H1 (cell line): ENCODE measurements around the gene VSIG2. TPM values are rescaled to one million over a fixed set of nuclear protein-coding genes. Genes with fewer than 3 reads are reported as not detected.

Experiments used
- CTCF ChIA-PET: fragments of 300-600 bp; sonication (Branson Sonifier 250); formaldehyde crosslinking; loops from one replicate; lab custom pipeline; 2021; ENCODE audit not compliant: partially characterized antibody; lab: Charles Lee
- POLR2A ChIA-PET: fragments of 300-600 bp; sonication (Branson Sonifier 250); formaldehyde crosslinking; loops from one replicate; lab custom pipeline; 2021; ENCODE audit warnings: inconsistent platforms; ENCODE audit not compliant: partially characterized antibody; lab: Charles Lee
- DNase-seq, 2 experiments: peaks; one replicate each; pipeline versions ENCODE4 v3.0.0 to v3.0.0-alpha.2; 2010 to 2022; ENCODE audit warnings: low spot score in 2 of 2, low read depth in 1 of 2, mixed read lengths in 1 of 2
- FAIRE-seq: peaks from 2 replicates; lab custom pipeline; 2011; peaks lifted over from hg19 to GRCh38; lab: Jason Lieb, UNC
- H2AFZ ChIP-seq: 2 replicates; pipeline ENCODE4 v1.8.1; 2012; ENCODE audit warnings: low read length, inconsistent platforms
- H2AK5ac ChIP-seq: 2 replicates; pipeline ENCODE4 v1.6.1; 2013; ENCODE audit warnings: low read depth, low read length
- H2BK120ac ChIP-seq: replicated peaks from 2 replicates; pipeline ENCODE3; 2013; ENCODE audit warnings: low read depth, low read length, inconsistent platforms
- H2BK12ac ChIP-seq: 2 replicates; pipeline ENCODE4 v1.6.1; 2013; ENCODE audit warnings: low read depth, low read length
- H2BK15ac ChIP-seq: 2 replicates; pipeline ENCODE4 v1.6.1; 2013; ENCODE audit warnings: low read length
- H2BK20ac ChIP-seq: 2 replicates; pipeline ENCODE4 v1.6.1; 2013; ENCODE audit warnings: low read length
- H2BK5ac ChIP-seq: 2 replicates; pipeline ENCODE4 v1.6.1; 2013; ENCODE audit warnings: low read depth, low read length
- H3K14ac ChIP-seq: 2 replicates; pipeline ENCODE4 v1.6.1; 2013; ENCODE audit warnings: inconsistent platforms; ENCODE audit not compliant: insufficient read length
- H3K18ac ChIP-seq: 2 replicates; pipeline ENCODE4 v1.6.1; 2013; ENCODE audit warnings: low read length; ENCODE audit errors: extremely low read depth
- H3K23ac ChIP-seq: 2 replicates; pipeline ENCODE4 v1.6.1; 2013; ENCODE audit warnings: inconsistent platforms; ENCODE audit not compliant: insufficient read length
- H3K23me2 ChIP-seq: 2 replicates; pipeline ENCODE4 v1.6.1; 2013; ENCODE audit warnings: low read depth, low read length
- H3K27ac ChIP-seq: 2 replicates; pipeline ENCODE4 v1.6.1; 2011; ENCODE audit warnings: low read depth, low read length, inconsistent platforms
- H3K27me3 ChIP-seq, 4 experiments: replicated peaks in 1 of 4; 1 replicate in 1 of 4; 2 replicates in 3 of 4; pipeline versions ENCODE4 v1.6.1 to v1.8.1; 2011 to 2013; ENCODE audit warnings: low read length in 3 of 4, mild to moderate bottlenecking in 3 of 4, inconsistent platforms in 2 of 4, mixed read lengths in 2 of 4, moderate library complexity in 1 of 4; ENCODE audit not compliant: control insufficient read depth in 3 of 4, insufficient read depth in 3 of 4; ENCODE audit errors: extremely low read depth in 1 of 4
- H3K36me3 ChIP-seq, 4 experiments: 2 replicates each; pipeline versions ENCODE4 v1.6.1 to v1.8.1; 2011 to 2013; ENCODE audit warnings: mild to moderate bottlenecking in 4 of 4, low read length in 3 of 4, moderate library complexity in 2 of 4, control low read depth in 1 of 4, inconsistent platforms in 1 of 4; ENCODE audit not compliant: insufficient read depth in 4 of 4, control insufficient read depth in 2 of 4
- H3K4ac ChIP-seq: replicated peaks from 2 replicates; pipeline ENCODE3; 2013; ENCODE audit warnings: low read length, low read depth, mixed read lengths, inconsistent platforms; ENCODE audit not compliant: insufficient read length
- H3K4me1 ChIP-seq, 4 experiments: replicated peaks in 1 of 4; 1 replicate in 1 of 4; 2 replicates in 3 of 4; pipeline versions ENCODE4 v1.6.1 to v1.8.1; 2011 to 2013; ENCODE audit warnings: low read length in 3 of 4, inconsistent platforms in 2 of 4, mixed read lengths in 1 of 4; ENCODE audit not compliant: insufficient read depth in 4 of 4, control insufficient read depth in 3 of 4
- H3K4me2 ChIP-seq, 2 experiments: 2 replicates each; pipeline versions ENCODE4 v1.6.1 to v1.8.1; 2011 to 2013; ENCODE audit warnings: low read depth in 2 of 2, low read length in 2 of 2, control low read depth in 1 of 2, inconsistent platforms in 1 of 2, mild to moderate bottlenecking in 1 of 2; ENCODE audit not compliant: insufficient read depth in 1 of 2
- H3K4me3 ChIP-seq, 4 experiments: fragments of 200-600, 300-600 bp in 1 of 4; sonication (generic), shearing (Covaris generic), sonication (Bioruptor Twin) in 1 of 4; 2 replicates each; pipeline versions ENCODE4 v1.5.1 to v1.8.1; 2011 to 2016; ENCODE audit warnings: low read length in 4 of 4, low read depth in 3 of 4, control low read depth in 2 of 4, inconsistent platforms in 2 of 4, mild to moderate bottlenecking in 2 of 4, mixed read lengths in 1 of 4, moderate library complexity in 1 of 4; ENCODE audit not compliant: insufficient read depth in 2 of 4; ENCODE audit errors: extremely low read depth in 1 of 4
- H3K56ac ChIP-seq: replicated peaks from 2 replicates; pipeline ENCODE3; 2013; ENCODE audit warnings: low read depth, mild to moderate bottlenecking, mixed read lengths, low read length, inconsistent platforms; ENCODE audit not compliant: insufficient read length
- H3K79me1 ChIP-seq: 2 replicates; pipeline ENCODE4 v1.6.1; 2013; ENCODE audit warnings: low read depth, low read length, control low read depth
- H3K79me2 ChIP-seq, 2 experiments: 2 replicates each; pipeline versions ENCODE4 v1.6.1 to v1.8.1; 2012 to 2013; ENCODE audit warnings: low read length in 2 of 2, mild to moderate bottlenecking in 2 of 2, inconsistent platforms in 1 of 2; ENCODE audit not compliant: insufficient read depth in 2 of 2, control insufficient read depth in 1 of 2
- H3K9ac ChIP-seq, 4 experiments: replicated peaks in 1 of 4; 1 replicate in 1 of 4; 2 replicates in 3 of 4; pipeline versions ENCODE4 v1.6.1 to v1.8.1; 2011 to 2013; ENCODE audit warnings: low read depth in 3 of 4, low read length in 3 of 4, control low read depth in 2 of 4, mild to moderate bottlenecking in 2 of 4, moderate library complexity in 2 of 4, inconsistent platforms in 1 of 4; ENCODE audit errors: extremely low read depth in 1 of 4
- H3K9me3 ChIP-seq, 2 experiments: 2 replicates each; pipeline versions ENCODE4 v1.6.1 to v1.8.1; 2012 to 2013; ENCODE audit warnings: mild to moderate bottlenecking in 2 of 2, moderate library complexity in 2 of 2, control low read depth in 1 of 2, inconsistent platforms in 1 of 2, low read depth in 1 of 2, low read length in 1 of 2, mixed read lengths in 1 of 2; ENCODE audit not compliant: insufficient read depth in 2 of 2
- H4K20me1 ChIP-seq, 2 experiments: replicated peaks in 1 of 2; 2 replicates each; pipeline versions ENCODE3 to v1.8.1; 2011 to 2013; ENCODE audit warnings: inconsistent platforms in 2 of 2, low read length in 2 of 2, mild to moderate bottlenecking in 1 of 2; ENCODE audit not compliant: insufficient read depth in 2 of 2, control insufficient read depth in 1 of 2
- H4K5ac ChIP-seq: 2 replicates; pipeline ENCODE4 v1.6.1; 2013; ENCODE audit warnings: low read length, low read depth, mixed read lengths, inconsistent platforms; ENCODE audit not compliant: insufficient read length
- H4K8ac ChIP-seq: 2 replicates; pipeline ENCODE4 v1.8.0; 2013; ENCODE audit warnings: mild to moderate bottlenecking, moderate library complexity, low read length, inconsistent platforms; ENCODE audit not compliant: insufficient read depth; ENCODE audit errors: extremely low read depth
- H4K91ac ChIP-seq: replicated peaks from 2 replicates; pipeline ENCODE3; 2013; ENCODE audit warnings: low read length, mixed read lengths, inconsistent platforms; ENCODE audit not compliant: insufficient read length
- JUND ChIP-seq: IDR thresholded peaks from 2 replicates; pipeline ENCODE4 v1.6.1; 2011; ENCODE audit warnings: mild to moderate bottlenecking, improper control_type of control experiment, low read length
- WGBS, 2 experiments: shearing (Covaris generic) in 1 of 2; methylation state at CpG; one replicate each; pipeline versions ENCODE4 v1.1.6 to v1.1.7; 2013 to 2015; ENCODE audit warnings: low lambda C conversion rate in 2 of 2, mixed read lengths in 2 of 2, inconsistent platforms in 1 of 2, low coverage in 1 of 2, missing lambda C conversion rate in 1 of 2; ENCODE audit not compliant: insufficient replicate concordance in 2 of 2, insufficient coverage in 1 of 2, insufficient read length in 1 of 2; ENCODE audit errors: extremely low coverage in 1 of 2, missing lambda C conversion rate in 1 of 2; 5-methylcytosine and 5-hydroxymethylcytosine counted together
- polyA plus RNA-seq, 7 experiments: library from polyadenylated mRNA; depleted of rRNA in 3 of 7; stranded (reverse) in 5 of 7; unstranded in 2 of 7; fragments of >200 nt in 5 of 7; fragments of 200-250 nt in 2 of 7; gene quantifications; 1 replicate in 5 of 7; 2 replicates in 1 of 7; 4 replicates in 1 of 7; pipeline versions ENCODE4 v1.2.1 to v1.2.3, GENCODE V29; 2011 to 2013; ENCODE audit warnings: missing spikeins in 2 of 7, mixed read lengths in 2 of 7
- total RNA-seq: library from RNA; stranded (reverse); fragmentation: NEBNext Ultra II Directional; extraction: Animal tissue kit (Norgen Biotek cat#: 25700); gene quantifications from 2 replicates; pipeline ENCODE4 v1.2.1, GENCODE V29; 2021

The VSIG2 gene
- total and polyA plus RNA-seq, 2 of the 8 experiments (the other 6 are each of a cell fraction or from before 2014, with no cell fraction given), result 0.18 TPM; not detected in 1

- Histone ChIP-seq H3K9ac (no peak overlapping the region), H2BK15ac (peak overlapping the region; percentile 96; the same call in 1 of the 2 replicates), H3K9me3 (no peaks in the 10 kb centered on the region), H3K79me2 (no peaks in the 10 kb centered on the region), H3K14ac (no peak overlapping the region), H2BK12ac (peak overlapping the region; percentile 53; the same call in 1 of the 2 replicates), H2BK120ac (no peak overlapping the region), H3K27me3 (peaks cover 13 to 40% (median 32%) of the 10 kb centered on the region in 4 experiments), H2AK5ac (no peak overlapping the region), H3K4me3 (peak overlapping the region in 1 of 4 experiments; percentile 12; a peak in 2 of 8 replicates), H4K91ac (peak overlapping the region; percentile 16), H3K56ac (no peak overlapping the region), H3K79me1 (no peaks in the 10 kb centered on the region), H3K4me1 (peaks cover 8 to 15% (median 10%) of the 10 kb centered on the region in 4 experiments), H4K20me1 (peaks cover 0 to 2% of the 10 kb centered on the region in 2 experiments), H3K18ac (peak overlapping the region; percentile 49; the same call in 1 of the 2 replicates), H3K27ac (no peak overlapping the region), H3K23ac (no peak overlapping the region), H3K4me2 (peak overlapping the region; percentile 47 to 52), H3K36me3 (no peaks in the 10 kb centered on the region), H2BK5ac (peak overlapping the region; percentile 32; the same call in 1 of the 2 replicates), H2BK20ac (no peak overlapping the region), H2AFZ (peak overlapping the region; percentile 76; the same call in 1 of the 2 replicates), H4K5ac (no peak overlapping the region), H3K4ac (no peak overlapping the region), H3K23me2 (no peaks in the 10 kb centered on the region; the same call in 1 of the 2 replicates), H4K8ac (peak overlapping the region; percentile 39; the same call in 1 of the 2 replicates)
- POLR2A ChIA-PET, result interaction anchor here (2.5 kb wide), 1 partner anchor 9 kb away, joined by 11 read pairs; no protein-coding TSS in a partner anchor
- WGBS, 2 experiments, result 38% methylated on average over 6 of the region's 6 CpGs; no CpG with 5 or more reads in 1 of the 2 experiments
- DNase-seq, result no peak
- no peak for FAIRE-seq
- CTCF ChIA-PET, result interaction anchor here (1.0 to 4.1 kb wide), 8 partner anchors 11 to 111 kb away, joined by 3 to 20 read pairs (median 7); partner anchors contain the start of gene NRGN
- no peak for TF ChIP-seq JUND
Observed at GRCh38 chr11:124725719-124726105, 26.3 kb downstream of the VSIG2 start.
